NCI-H345 treated with DMSO at 0.1 percent for 48 hours (cell line): ENCODE data around the gene CHRNA4.

ENCODE experiments used
- DNase-seq: peaks from one replicate; lab custom pipeline; 2025; ENCODE audit not compliant: unreplicated experiment; lab: John Stamatoyannopoulos, UW

Gene CHRNA4

DNA sequence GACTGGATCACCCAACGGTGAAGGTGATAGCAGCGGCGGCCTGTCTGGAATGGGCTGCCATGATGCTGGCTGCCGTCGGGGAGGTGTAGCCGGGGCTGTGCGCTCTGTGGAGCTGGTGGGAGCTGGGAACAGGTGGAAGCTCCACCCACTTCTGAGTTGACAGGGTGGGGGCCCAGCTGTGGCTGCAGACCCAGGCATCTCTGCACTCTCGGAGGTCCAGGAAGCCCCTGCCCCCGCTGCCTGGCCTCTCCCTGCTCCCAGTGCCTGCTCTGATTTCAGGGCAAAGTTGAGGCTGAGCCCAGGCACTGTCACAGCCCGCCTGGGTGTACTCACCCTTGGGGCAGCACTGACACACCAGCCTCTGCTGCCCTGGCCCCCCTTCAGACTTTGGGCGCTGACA, 18.1 kb upstream of the CHRNA4 start:
- no peak for DNase-seq

GRCh38 chr20:63378626-63379025, 17.5 kb upstream of the CHRNA4 start:
- no peak for DNase-seq

GRCh38 chr20:63377951-63378381, 16.8 kb upstream of the CHRNA4 start:
- DNase-seq = no peak

GRCh38 chr20:63377256-63377941, 16.2 kb upstream of the CHRNA4 start:
- DNase-seq = no peak

- DNase-seq = no peak
Measured at GRCh38 chr20:63376283-63377250, 15.4 kb upstream of the CHRNA4 start.

DNA sequence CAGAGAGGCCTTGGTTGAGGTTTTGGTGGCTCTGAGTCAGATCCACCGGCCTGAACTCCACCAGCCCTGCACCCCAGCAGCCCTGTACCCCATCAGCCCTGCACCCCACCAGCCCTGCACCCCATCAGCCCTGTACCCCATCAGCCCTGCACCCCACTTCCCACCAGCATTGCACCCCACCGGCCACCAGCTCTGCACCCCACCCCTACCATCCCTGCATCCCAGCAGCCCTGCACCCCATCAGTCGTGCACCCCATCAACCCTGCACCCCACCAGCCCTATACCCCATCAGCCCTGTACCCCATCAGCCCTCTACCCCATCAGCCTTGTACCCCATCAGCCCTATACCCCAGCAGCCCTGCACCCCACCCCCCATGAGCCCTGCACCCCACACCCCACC, 14.3 kb upstream of the CHRNA4 start:
- DNase-seq = no peak

- no peak for DNase-seq
Measured at GRCh38 chr20:63374504-63374903, 13.4 kb upstream of the CHRNA4 start.

GRCh38 chr20:63373996-63374395, 12.8 kb upstream of the CHRNA4 start:
- no peak for DNase-seq

DNA sequence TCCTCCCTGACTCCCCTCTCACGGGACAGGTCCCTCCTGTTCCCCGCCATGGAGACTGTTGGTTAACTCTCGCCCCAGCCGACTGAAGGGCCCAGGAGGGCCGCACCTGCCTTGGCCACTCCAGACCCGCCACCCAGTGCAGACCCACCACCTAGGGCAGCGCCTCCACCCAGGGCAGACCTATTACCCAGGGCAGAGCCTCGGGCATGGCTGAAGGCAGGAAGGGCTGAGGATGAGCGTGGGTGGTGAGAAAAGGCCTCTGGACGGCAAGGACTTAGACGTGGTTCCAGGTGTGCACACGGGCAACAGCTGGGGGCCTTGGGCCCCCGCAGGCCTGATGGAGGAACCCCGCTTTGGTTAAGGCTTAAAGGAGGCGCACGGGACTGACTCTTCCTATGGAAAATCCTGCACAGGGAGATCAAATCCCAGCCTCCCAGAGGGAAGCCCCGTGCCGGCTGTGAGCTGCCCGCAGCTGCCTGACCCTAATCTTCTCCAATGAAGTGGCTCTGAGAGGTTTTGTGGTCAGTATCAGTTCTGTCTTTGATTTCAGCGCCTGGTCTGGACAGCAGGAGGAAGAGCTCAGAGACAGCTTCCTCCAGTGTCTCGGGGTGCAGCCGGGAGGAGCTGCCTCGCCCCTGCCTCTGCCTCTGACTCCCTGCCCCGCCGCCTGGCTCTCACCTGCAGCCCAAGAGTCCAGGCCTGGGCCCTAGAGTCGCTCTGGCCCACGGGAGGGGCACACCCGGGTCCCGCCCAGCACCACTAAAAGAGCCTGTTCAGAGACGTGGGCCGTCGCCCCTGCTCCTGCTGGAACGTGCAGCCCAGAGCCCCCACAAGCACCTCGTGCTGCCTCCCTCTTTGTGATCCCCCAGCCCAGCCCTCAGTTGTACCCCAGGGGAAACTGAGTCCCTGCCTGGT, 12.1 kb upstream of the CHRNA4 start:
- no peak for DNase-seq

GRCh38 chr20:63371291-63371865, 10.2 kb upstream of the CHRNA4 start:
- no peak for DNase-seq

GRCh38 chr20:63370618-63371187, 9.6 kb upstream of the CHRNA4 start:
- no peak for DNase-seq

- no peak for DNase-seq
Measured at GRCh38 chr20:63369724-63370617, 8.8 kb upstream of the CHRNA4 start.

GRCh38 chr20:63369024-63369530, 7.9 kb upstream of the CHRNA4 start:
- DNase-seq = no peak

DNA sequence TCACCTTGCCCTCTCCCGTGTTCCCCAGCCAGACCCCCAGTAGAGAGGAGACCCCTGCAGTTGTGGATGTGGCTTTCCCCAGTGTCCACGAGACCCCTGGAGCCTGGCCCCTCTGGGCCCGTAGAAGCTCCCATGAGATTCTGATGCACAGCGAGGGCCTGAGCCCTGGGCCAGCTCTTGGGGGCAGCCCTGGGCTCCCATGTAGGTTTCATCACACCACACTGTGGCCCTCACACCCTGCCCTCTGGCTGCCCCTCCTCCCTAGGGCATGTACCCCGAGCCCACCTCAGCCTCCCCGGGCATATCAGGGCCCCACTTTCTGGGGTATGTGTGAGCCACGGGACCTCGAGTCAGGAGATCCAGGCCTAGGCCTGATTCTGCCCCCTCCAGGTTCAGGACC, 7.0 kb upstream of the CHRNA4 start:
- DNase-seq = no peak

DNA sequence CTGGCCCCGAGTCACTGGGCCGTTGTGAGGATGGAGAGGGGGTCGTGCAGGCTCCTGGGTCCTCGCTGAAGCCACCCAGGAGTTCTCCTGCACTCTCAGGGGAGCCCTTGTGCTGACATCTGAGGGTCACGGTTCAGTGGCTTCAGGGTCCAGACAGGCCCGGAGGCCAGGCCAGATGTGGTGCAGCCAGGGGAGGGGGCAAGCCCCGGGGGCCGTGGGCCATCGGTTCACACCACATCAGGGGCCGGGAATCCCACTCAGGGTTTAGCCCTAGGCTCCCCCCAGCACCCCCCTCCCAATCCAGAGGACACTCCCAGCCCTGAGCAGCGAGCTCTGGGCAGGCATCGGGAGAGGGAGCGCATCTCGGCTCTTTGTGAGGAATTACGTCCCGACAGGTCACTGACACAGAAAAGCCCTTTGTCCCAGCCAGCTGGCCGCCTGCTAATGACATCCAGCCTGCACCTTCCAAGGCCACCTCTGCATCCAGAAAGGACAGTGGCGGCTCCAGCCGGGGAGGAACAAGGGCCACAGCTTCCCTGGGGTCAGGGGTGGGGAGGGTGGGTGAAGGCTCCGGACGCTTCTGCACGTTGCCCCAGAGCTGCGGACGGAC, 6.4 kb upstream of the CHRNA4 start:
- DNase-seq = no peak

GRCh38 chr20:63366390-63367365, 5.5 kb upstream of the CHRNA4 start:
- peak; percentile 72 for DNase-seq

- no peak for DNase-seq
Measured at GRCh38 chr20:63365601-63366389, 4.6 kb upstream of the CHRNA4 start.
